ENCODE data around the gene PACS2. TPM values are rescaled to one million over a fixed set of nuclear protein-coding genes. Genes with fewer than 3 reads are reported as not detected.
A peak's percentile ranks its signal among the peaks of the same experiment; 100 is the strongest.

Gene PACS2
- total and polyA plus RNA-seq, 2 experiments from 2014 or later = 41.1 to 54.5 TPM

DNA sequence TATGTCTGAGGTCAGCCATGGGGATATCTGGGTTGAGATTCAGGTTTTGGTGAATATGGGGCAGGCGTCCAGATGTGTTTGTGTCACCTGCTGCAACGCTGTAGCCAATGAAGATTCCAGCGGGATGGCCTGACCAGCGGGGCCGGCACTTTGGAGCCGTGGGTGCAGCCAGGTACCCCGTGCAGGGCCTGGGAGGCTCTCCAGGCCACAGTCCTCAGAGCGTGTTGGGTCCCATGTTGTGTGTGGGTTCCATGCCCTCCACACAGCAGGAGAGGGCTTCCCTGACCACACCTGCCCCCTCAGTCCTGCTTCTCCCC is 80.9 kb downstream of the PACS2 start:
- no peaks in the 10 kb centered on the region for H3K36me3 ChIP-seq (replicated peaks; ENCODE audit: insufficient read depth, low read depth)

DNA sequence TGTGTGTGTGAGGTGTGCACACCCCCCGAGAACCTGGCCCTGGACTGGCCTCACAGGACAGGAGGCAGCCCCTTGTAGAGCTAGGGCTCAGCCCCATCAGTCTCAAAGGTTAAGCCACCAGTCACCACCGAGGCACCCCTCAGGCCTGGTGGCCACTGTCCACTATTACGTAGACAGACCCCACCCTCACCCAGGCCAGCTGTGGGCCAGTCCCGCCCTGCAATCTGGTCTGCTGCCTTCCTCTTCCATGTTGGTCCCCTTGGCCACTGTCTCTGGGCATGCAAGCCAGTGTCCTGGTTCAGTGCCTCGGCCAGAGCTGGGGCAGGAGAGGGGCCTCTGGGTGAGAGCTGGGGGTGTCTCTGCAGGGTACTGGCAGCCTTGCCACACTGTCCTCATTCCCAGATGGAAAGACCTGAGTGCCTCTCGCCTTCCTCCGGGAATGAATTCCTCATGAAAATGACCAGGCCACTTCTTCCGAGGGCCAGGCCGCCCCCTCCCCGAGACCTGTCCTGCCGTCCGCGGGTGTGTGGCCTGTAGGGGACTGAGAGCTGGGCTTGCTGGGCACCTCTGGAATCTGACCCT is 82.9 kb downstream of the PACS2 start:
- H3K4me2 ChIP-seq = peak overlapping the region; percentile 99
- no peaks in the 10 kb centered on the region for H3K27me3 ChIP-seq
- H3K27ac ChIP-seq = peak overlapping the region; percentile 80
- H3K36me3 ChIP-seq (replicated peaks; ENCODE audit: insufficient read depth, low read depth) = peaks cover 3% of the 10 kb centered on the region
- peaks cover 10% of the 10 kb centered on the region for H3K79me2 ChIP-seq
- no peaks in the 10 kb centered on the region for H3K9me2 ChIP-seq (replicated peaks; ENCODE audit: insufficient read depth)
- no peaks in the 10 kb centered on the region for H4K20me1 ChIP-seq (ENCODE audit: insufficient read depth, poor library complexity, severe bottlenecking)
- peaks cover 14% of the 10 kb centered on the region for H3K4me1 ChIP-seq (ENCODE audit: insufficient read depth)
- no peak for DNase-seq (ENCODE audit: low spot score)
- WGBS (ENCODE audit: low lambda C conversion rate, missing lambda C conversion rate) = 93% methylated on average over 13 of the region's 13 CpGs
- H2AFZ ChIP-seq = peak overlapping the region; percentile 90
- no peak overlapping the region for H3K4me3 ChIP-seq
- TF ChIP-seq EZH2phosphoT487 (IDR thresholded peaks at IDR 0.05; ENCODE audit: low read depth, severe bottlenecking, unreplicated experiment) (no peak), EZH2 (IDR thresholded peaks at IDR 0.05; ENCODE audit: borderline replicate concordance) (no peak)
- TF ChIP-seq, protein P1, sequence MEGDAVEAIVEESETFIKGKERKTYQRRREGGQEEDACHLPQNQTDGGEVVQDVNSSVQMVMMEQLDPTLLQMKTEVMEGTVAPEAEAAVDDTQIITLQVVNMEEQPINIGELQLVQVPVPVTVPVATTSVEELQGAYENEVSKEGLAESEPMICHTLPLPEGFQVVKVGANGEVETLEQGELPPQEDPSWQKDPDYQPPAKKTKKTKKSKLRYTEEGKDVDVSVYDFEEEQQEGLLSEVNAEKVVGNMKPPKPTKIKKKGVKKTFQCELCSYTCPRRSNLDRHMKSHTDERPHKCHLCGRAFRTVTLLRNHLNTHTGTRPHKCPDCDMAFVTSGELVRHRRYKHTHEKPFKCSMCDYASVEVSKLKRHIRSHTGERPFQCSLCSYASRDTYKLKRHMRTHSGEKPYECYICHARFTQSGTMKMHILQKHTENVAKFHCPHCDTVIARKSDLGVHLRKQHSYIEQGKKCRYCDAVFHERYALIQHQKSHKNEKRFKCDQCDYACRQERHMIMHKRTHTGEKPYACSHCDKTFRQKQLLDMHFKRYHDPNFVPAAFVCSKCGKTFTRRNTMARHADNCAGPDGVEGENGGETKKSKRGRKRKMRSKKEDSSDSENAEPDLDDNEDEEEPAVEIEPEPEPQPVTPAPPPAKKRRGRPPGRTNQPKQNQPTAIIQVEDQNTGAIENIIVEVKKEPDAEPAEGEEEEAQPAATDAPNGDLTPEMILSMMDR (IDR thresholded peaks at IDR 0.05; ENCODE audit: poor library complexity) = no peak
- no peaks in the 10 kb centered on the region for H3K9me3 ChIP-seq (ENCODE audit: low read depth)

More for the DNA sequence above, 80.9 kb downstream of the PACS2 start:
- Histone ChIP-seq H3K27me3 (no peaks in the 10 kb centered on the region), H2AFZ (no peak overlapping the region), H3K79me2 (peaks cover 10% of the 10 kb centered on the region), H3K9me3 (ENCODE audit: low read depth) (no peaks in the 10 kb centered on the region), H3K9me2 (replicated peaks; ENCODE audit: insufficient read depth) (no peaks in the 10 kb centered on the region), H3K4me1 (ENCODE audit: insufficient read depth) (peaks cover 14% of the 10 kb centered on the region), H3K4me2 (no peak overlapping the region), H4K20me1 (ENCODE audit: insufficient read depth, poor library complexity, severe bottlenecking) (no peaks in the 10 kb centered on the region), H3K27ac (no peak overlapping the region), H3K4me3 (no peak overlapping the region)
- no peak for DNase-seq (ENCODE audit: low spot score)
- TF ChIP-seq EZH2 (IDR thresholded peaks at IDR 0.05; ENCODE audit: borderline replicate concordance) = no peak
- TF ChIP-seq, protein P1 (IDR thresholded peaks at IDR 0.05; ENCODE audit: poor library complexity) = no peak
- WGBS (ENCODE audit: low lambda C conversion rate, missing lambda C conversion rate) = 98% methylated on average over 7 of the region's 8 CpGs

DNA sequence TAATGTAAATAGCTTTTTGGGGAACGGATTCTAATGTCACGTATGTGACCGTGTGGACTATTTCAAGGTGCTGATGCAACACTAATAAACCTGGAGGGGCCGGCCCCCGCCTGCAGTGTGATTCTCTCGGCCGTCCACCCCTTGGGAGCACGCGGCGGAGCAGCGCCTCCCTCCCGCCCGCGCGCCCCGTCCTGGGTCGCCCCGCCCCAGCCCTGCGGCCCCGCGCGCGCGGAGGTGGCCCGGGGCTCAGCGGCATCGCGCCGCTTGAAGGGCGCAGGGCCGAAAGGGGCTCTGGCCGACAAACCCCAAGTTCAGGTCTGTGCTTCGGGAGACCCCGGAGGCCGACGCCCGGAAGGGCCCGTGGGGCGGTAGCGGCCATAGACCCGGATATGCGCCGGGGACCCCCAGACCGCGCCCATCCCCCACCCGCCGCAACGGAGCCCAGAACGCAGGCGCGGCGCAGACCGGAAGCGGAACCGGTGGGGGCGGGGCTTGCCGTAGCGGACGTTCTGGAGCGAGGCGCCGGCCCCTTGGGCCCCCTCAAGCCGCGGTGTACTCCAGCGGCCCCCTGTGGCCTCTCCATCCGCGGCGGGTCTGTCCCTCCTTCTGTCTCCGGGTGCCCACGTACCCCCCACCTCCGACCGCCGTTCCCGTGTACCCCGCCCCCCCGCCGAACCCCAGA is 83.6 kb downstream of the PACS2 start, which contains the start of gene TEX22:
Gene TEX22 (plus strand): TSS at position 495 of the 682 bp plus-strand sequence. CDS start 803 bp downstream, outside the sequence.
- peaks cover 3% of the 10 kb centered on the region for H3K36me3 ChIP-seq (replicated peaks; ENCODE audit: insufficient read depth, low read depth)
- H3K4me2 ChIP-seq = peak within 1 kb of the TSS; percentile 99
- H3K27ac ChIP-seq = peak within 1 kb of the TSS; percentile 80
- peaks cover 10% of the 10 kb centered on the region for H3K79me2 ChIP-seq
- peaks cover 14% of the 10 kb centered on the region for H3K4me1 ChIP-seq (ENCODE audit: insufficient read depth)
- peak; percentile 94 for DNase-seq (ENCODE audit: low spot score)
- no peaks in the 10 kb centered on the region for H3K9me2 ChIP-seq (replicated peaks; ENCODE audit: insufficient read depth)
- no peaks in the 10 kb centered on the region for H3K9me3 ChIP-seq (ENCODE audit: low read depth)
- TF ChIP-seq EZH2phosphoT487 (IDR thresholded peaks at IDR 0.05; ENCODE audit: low read depth, severe bottlenecking, unreplicated experiment) = no peak
- TF ChIP-seq, protein P1 (IDR thresholded peaks at IDR 0.05; ENCODE audit: poor library complexity) = peak; percentile 27
- no peaks in the 10 kb centered on the region for H3K27me3 ChIP-seq
- no peaks in the 10 kb centered on the region for H4K20me1 ChIP-seq (ENCODE audit: insufficient read depth, poor library complexity, severe bottlenecking)
- WGBS (ENCODE audit: low lambda C conversion rate, missing lambda C conversion rate) = 23% methylated on average over 26 of the region's 77 CpGs
- H3K4me3 ChIP-seq = peak within 1 kb of the TSS; percentile 84
- peak within 1 kb of the TSS; percentile 90 for H2AFZ ChIP-seq
